ENCODE measurements around the gene HRH4. TPM values are rescaled to one million over a fixed set of nuclear protein-coding genes. Genes with fewer than 3 reads are reported as not detected.

HRH4 gene
- total RNA-seq, 2 donors from 2014 or later = 0.20 TPM; not detected in 1

- Histone ChIP-seq H3K36me3 (ENCODE audit: control insufficient read depth, insufficient read depth, low read length) (no peaks in the 10 kb centered on the region), H3K4me1 (ENCODE audit: control insufficient read depth, insufficient read depth, low read length) (no peaks in the 10 kb centered on the region), H3K27ac (ENCODE audit: low read depth, low read length) (no peak overlapping the region), H3K4me3 (ENCODE audit: low read length) (no peak overlapping the region), H3K9ac (ENCODE audit: extremely low read depth, low read length, poor library complexity, severe bottlenecking) (no peak overlapping the region), H3K9me3 (ENCODE audit: control insufficient read depth, low read length) (no peaks in the 10 kb centered on the region), H3K27me3 (ENCODE audit: control insufficient read depth, insufficient read depth, low read length, poor library complexity, severe bottlenecking) (no peaks in the 10 kb centered on the region)
- Mint-ChIP-seq H3K27ac (no peak overlapping the region), H3K4me1 (no peaks in the 10 kb centered on the region), H3K27me3 (ENCODE audit: insufficient read depth) (peaks cover 3% of the 10 kb centered on the region), H3K36me3 (ENCODE audit: low read depth) (no peaks in the 10 kb centered on the region), H3K4me3 (no peak overlapping the region), H3K9me3 (no peaks in the 10 kb centered on the region)
- DNase-seq = no peak
- WGBS, 2 experiments (ENCODE audit: insufficient coverage in 1 of 2, insufficient read length in 1 of 2) = 94 to 97% methylated on average over 7 to 14 of the region's 14 CpGs
- TF ChIP-seq CTCF (conservative IDR thresholded peaks at IDR 0.05) = no peak
Measured at GRCh38 chr18:24518596-24518995, 58.2 kb downstream of the HRH4 start.

Other genes with a start within 250 kb of the HRH4 start
- 10 to 100 TPM; 29.7 to 36.9 TPM for gene OSBPL1A, start 62.8 kb upstream of the HRH4 start, total RNA-seq
- 10 to 100 TPM; 44.0 to 59.2 TPM for gene IMPACT, start 34.0 kb upstream of the HRH4 start, total RNA-seq

Data from endodermal cell (in vitro differentiated cells).